Heart left ventricle (tissue), 13 donors: Measurements from ENCODE around the gene RAC3.

Experiments used
- POLR2A ChIP-seq, 2 donors: fragments of 450-650 bp; IDR thresholded peaks; one replicate each; pipeline ENCODE4 v1.6.1; 2017; ENCODE audit warnings: antibody characterized with exemption in 2 of 2, mild to moderate bottlenecking in 2 of 2, moderate library complexity in 2 of 2
- TF ChIP-seq, protein P1 (sequence below), 12 donors: fragments of 200-600 bp; sonication (generic) in 4 of 12; IDR thresholded peaks; one replicate each; pipeline versions ENCODE4 v1.5.0 to v1.8.0; 2018 to 2022; ENCODE audit warnings: antibody characterized with exemption in 12 of 12, mild to moderate bottlenecking in 5 of 12
- donor health status: ischemic (EF 13 %, LVEDD 7.1; RV severe dilation, severe dysfunction).
- donor health status: DM: no; HTN: yes; CAD: no.
- donor health status: DM: no; HTN: no; CAD: no.
- donor health status: ischemic (EF 25% LVEDD 6.9; RV normal size, moderate dysfunction).
- donor health status: ischemic (EF 25% LVEDD 5.7; RV mildly dilated, moderate dysfunction).
- donor health status: ischemic (EF 35%, LVEDD 5.7; RV mildly dilated, moderate dysfunction).
- donor health status: nonischemic (EF 11% LVEDD 7.7; RV severe dilation, severe dysfunction).
- donor health status: DM: yes; HTN: yes; CAD: no.
- donor health status: PGD.
- donor health status: ischemic (EF 29% LVEDD 5.4; RV normal size, mild dysfunction).
- donor health status: nonischemic (EF 23%, LVEDD 6.1; RV moderate dilation, normal function).

DNA sequence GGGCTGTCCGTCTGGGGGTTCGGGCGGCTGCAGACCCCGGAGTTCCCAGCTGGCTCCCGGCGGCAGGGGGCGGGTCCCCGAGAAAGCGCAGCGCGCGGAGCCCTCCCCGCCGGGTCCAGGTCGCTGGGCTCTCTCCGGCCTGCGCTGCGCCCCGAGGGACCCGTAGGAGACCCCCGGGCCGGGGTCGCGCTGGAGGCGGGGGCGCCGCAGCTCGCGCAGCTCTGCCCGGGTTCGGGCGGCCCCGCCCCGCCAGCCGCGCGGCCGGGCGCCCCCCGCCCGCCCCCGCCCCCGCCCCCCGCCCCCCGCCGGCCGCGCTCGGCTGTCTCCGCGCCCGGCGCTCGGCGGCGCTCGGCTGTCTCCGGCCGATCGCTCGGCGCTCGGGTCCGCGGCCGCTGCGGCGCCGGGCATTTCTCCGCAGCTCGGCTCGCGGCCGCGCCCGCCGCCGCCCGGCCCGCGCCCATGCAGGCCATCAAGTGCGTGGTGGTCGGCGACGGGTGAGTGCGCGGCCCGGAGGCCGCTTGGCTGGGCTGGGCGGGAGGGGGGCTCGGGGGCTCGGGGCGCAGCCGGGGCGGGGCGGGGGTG is at the start of gene RAC3:
- TF ChIP-seq, protein P1, sequence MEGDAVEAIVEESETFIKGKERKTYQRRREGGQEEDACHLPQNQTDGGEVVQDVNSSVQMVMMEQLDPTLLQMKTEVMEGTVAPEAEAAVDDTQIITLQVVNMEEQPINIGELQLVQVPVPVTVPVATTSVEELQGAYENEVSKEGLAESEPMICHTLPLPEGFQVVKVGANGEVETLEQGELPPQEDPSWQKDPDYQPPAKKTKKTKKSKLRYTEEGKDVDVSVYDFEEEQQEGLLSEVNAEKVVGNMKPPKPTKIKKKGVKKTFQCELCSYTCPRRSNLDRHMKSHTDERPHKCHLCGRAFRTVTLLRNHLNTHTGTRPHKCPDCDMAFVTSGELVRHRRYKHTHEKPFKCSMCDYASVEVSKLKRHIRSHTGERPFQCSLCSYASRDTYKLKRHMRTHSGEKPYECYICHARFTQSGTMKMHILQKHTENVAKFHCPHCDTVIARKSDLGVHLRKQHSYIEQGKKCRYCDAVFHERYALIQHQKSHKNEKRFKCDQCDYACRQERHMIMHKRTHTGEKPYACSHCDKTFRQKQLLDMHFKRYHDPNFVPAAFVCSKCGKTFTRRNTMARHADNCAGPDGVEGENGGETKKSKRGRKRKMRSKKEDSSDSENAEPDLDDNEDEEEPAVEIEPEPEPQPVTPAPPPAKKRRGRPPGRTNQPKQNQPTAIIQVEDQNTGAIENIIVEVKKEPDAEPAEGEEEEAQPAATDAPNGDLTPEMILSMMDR (IDR thresholded peaks at IDR 0.05), result no peak
- no peak for TF ChIP-seq POLR2A (IDR thresholded peaks at IDR 0.05)
